Measurements from ENCODE around the gene ANP32A.

ANP32A gene

DNA sequence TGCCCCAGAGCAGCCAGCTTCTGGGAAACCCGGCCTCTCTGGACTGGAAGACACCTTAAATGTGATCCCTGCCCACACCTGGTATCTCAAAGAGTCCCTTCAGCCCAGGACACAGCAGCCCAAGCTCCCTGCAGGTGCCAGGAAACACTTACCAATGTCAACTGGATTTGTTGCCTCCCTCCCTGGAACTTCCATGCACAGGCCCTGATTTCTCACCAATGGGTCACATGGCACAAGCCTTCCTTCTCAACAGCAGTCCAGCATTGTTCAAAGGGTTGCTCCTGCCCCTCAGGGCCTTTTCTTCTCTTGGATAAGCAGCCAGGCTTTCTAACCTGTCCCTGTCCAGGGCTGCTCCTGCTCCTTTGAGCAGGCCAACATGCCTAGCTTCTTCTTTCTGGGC is 31.6 kb downstream of the ANP32A start:
- Histone ChIP-seq H3K4me3 (no peak overlapping the region), H3K27ac (peak overlapping the region in 12 of 21 experiments; percentile 4 to 74 (median 46))

DNA sequence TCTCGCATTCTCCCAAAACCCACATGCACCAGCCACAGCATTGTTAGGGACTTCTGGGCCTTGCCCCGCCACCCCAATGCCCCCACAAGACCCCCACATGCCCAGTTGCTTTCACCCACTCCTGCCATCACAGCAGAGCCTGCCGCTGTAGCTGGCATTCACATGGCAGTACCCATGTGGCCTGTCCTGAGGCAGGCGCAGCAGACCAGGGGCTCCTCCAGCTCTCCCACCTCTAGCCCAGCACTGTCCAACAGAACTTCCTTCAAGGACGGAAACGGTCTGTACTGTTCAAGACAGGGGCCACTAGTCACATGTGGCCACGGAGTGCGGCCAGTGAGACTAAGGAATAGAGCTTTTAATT is 32.5 kb downstream of the ANP32A start:
- no peak overlapping the region for H3K4me3 ChIP-seq
- H3K27ac ChIP-seq = peak overlapping the region in 2 of 21 experiments; percentile 20 to 38

GRCh38 chr15:68787609-68788263 is 33.0 kb downstream of the ANP32A start:
- Histone ChIP-seq H3K27ac (peak overlapping the region in 3 of 21 experiments; percentile 20 to 38 (median 30)), H3K4me3 (no peak overlapping the region)

GRCh38 chr15:68786753-68787152 is 33.9 kb downstream of the ANP32A start:
- H3K4me3 ChIP-seq = no peak overlapping the region
- H3K27ac ChIP-seq = no peak overlapping the region

DNA sequence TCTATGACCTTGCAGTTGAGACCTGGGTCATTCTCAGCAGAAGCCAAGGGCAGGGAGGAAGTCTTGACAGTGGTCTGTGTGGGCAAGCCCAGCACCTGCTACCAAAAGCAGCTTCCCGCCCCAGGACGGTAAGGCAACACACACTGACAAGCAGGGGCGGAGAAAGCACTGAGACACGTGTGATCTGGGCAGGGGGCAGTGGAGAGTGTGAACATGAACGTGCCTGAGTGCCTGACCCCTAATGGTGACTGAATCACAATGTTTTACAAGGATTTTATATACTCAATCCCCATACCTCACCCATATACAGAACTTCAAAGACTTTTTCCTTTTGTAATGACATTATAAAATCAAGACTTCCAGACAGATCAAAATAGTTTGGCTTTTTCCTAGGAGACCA is 35.2 kb downstream of the ANP32A start:
- Histone ChIP-seq H3K27ac (no peak overlapping the region), H3K4me3 (no peak overlapping the region)

DNA sequence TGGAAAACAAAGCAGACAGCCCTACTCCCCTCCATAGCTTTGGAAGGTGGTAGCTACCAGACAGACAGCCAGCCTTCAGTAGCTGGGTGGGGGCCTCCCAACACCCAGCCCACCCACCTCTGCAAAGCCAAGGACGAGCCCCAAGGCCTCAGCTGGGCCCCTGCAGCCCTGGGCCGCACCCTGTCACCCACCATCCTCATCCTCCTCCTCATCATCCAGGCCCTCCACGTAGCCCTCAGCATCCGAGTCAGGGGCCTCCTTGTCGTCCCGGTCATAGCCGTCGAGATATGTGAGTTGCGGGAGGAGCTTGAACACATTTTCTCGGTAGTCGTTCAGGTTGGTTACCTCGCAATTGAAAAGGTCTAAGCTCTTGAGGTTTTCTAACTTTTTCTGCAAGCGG is 36.5 kb downstream of the ANP32A start:
- Histone ChIP-seq H3K4me3 (no peak overlapping the region), H3K27ac (no peak overlapping the region)

DNA sequence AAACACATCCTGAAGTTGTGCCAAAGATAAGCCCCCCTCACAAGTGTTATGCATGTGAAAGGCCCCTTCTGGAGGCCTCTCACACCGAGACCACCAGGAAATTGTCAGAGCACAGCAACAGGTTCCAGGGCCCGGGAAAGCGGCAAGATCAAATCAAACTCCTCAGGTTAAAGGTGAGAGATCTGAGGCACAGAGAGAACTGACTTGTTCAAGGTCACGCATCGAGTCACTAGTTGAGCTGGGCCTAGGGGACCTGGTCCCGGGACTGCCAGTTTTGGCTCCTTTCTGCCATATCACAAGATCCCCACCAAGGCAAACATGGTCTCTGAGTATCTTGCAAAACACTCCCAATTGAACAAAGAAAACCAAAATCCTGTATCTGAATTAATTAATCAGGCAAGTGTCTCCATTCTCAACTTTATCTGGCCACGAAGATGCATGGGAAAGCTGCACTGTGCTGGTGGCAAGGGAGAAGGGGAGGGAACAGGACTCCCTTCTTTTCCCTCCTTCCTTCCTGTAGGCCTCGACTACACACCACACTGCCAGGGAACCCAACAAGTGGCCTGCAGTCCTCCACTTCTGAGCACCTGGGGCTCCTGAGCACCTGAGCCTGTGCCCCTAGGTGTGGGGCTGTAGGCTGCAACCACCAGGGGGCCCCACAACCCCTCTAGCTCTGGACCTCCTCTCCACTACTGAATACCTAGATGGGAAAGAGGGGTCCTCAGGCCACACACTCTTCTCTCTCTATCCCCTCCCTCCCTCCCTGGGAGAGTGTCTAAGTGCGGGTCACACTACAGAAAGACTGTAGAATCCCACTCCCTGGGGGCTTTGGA is 37.3 kb downstream of the ANP32A start:
- H3K4me3 ChIP-seq = no peak overlapping the region
- peak overlapping the region in 3 of 21 experiments; percentile 8 to 52 (median 11) for H3K27ac ChIP-seq

DNA sequence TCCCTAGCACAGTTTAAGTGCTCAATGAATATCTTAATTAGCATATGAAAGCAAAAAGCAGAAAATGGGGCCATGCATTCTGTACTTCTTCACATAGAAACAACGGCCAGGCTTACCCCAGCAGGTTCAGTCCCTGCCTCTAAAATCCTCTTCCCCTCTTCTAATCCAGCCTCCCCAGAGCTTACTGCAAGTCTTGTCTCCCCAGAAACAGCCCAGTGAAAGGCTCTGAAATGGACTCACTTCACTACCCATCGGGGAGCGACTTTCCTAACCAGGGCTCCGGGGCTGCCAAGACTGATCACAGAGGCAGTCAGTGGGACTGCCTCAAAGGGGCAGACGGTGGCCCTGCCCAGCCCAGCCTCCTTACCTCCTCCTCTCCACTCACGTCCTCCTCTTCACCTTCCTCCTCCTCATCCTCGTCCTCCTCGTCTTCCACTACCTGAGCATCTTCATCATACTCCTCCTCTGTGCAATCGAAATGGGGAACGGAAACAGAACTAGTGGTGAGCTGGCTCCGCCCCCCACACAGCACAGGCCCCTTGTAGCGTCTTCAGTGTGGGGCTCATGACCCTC is 38.0 kb downstream of the ANP32A start:
- Histone ChIP-seq H3K4me3 (no peak overlapping the region), H3K27ac (peak overlapping the region in 11 of 21 experiments; percentile 8 to 62 (median 37))

DNA sequence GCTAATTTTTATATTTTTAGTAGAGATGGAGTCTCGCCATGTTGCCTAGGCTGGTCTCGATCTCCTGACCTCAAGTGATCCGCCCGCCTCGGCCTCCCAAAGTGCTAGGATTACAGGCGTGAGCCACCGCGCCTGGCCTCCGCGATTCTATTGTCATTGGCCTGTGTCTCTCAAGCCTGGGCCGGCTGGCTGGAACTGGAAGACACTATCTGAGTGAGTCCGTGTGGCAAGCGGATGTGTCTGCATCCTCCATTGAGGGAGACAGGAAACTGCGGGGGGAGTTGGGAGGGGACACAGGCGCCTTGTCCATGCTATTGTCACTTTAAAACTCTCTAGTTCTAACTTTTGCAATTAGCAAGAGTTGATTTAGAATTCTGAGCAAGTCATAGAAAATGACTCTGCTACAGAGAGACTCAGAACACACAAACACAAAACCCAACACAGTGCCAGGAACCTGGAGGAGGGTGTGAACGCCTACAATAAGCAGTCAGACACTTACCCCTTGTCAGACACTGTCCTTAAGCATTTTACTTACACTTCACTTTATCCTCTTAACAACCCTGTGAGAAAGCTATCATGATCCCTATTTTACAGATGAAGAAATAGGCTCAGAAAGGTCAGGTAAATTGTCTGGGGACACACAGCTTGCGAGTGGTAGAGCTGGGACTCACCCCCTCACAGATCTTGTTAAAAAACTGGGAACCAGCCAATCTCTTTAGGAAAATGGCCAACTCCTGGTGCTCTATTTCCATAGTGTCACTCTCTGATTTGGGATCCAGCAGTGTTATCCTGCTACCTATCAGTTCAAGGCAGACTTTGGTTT is 38.7 kb downstream of the ANP32A start:
- Histone ChIP-seq H3K4me3 (no peak overlapping the region), H3K27ac (peak overlapping the region in 13 of 21 experiments; percentile 11 to 73 (median 44))

GRCh38 chr15:68781217-68781616 is 39.5 kb downstream of the ANP32A start:
- Histone ChIP-seq H3K4me3 (no peak overlapping the region), H3K27ac (peak overlapping the region in 10 of 21 experiments; percentile 21 to 73 (median 44))

- H3K4me3 ChIP-seq = no peak overlapping the region
- H3K27ac ChIP-seq = no peak overlapping the region
Measured at GRCh38 chr15:68778876-68779275, 41.8 kb downstream of the ANP32A start.

GRCh38 chr15:68776477-68777270 is 44.0 kb downstream of the ANP32A start:
- Histone ChIP-seq H3K27ac (peak overlapping the region in 3 of 21 experiments; percentile 30 to 53 (median 40)), H3K4me3 (no peak overlapping the region)

DNA sequence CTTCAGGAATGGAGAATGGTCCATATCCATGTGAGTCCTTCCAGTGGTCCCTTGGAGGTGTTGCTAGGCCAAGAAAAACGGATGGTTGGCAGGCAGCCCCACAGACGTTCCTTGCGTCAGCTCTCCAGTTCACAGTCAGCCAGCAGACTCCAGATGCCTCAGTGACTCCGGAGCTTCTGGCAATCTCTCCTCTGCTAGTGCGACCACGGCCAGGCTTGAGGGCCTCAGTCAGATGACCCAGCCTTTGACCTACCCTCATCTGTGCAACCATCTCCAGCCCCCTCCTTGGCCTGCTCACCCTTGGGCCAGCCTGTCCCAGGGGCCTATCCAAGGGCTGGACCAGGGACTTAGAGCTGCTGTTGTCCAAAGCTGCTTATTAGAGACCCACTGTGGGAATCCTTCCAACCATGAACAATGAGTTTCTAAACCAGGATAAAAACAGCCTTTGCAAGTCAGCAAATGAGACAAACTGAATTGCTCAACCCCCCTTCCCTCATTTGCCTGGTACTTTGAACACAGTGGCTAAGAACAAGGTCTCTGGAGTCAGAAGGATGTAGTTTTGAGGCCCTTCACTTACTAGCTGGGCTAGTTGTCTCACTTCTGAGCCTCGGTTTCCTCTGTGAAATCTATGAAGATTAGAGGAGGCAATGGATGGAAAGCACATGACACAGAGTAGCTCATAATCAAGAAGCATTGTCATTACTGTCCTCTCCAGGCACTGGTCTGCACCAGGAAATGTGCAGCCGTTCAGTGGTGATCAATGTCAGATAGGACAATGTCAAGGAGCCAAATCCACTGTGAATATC is 44.8 kb downstream of the ANP32A start:
- peak overlapping the region in 6 of 21 experiments; percentile 21 to 56 (median 44) for H3K27ac ChIP-seq
- no peak overlapping the region for H3K4me3 ChIP-seq

GRCh38 chr15:68775236-68775577 is 45.5 kb downstream of the ANP32A start:
- Histone ChIP-seq H3K4me3 (no peak overlapping the region), H3K27ac (peak overlapping the region in 7 of 21 experiments; percentile 14 to 56 (median 34))

GRCh38 chr15:68774521-68775235 is 46.0 kb downstream of the ANP32A start:
- H3K27ac ChIP-seq = peak overlapping the region in 5 of 21 experiments; percentile 9 to 39 (median 21)
- H3K4me3 ChIP-seq = no peak overlapping the region

DNA sequence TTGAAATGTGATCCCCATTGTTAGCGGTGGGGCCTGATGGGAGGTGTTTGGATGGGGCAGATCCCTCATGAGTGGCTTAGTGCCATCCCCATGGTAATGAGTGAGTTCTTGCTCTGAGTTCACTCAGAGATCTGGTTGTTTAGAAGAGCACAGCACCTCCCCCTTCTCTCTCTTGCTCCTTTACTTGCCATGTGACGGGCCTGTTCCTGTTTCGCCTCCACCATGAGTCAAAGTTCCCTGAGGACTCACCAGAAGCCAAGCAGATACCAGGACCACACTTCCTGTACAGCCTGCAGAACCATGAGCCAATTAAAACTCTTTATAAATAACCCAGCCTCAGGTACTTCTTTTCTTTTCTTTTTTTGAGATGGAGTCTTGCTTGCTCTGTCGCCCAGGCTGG is 46.6 kb downstream of the ANP32A start:
- H3K27ac ChIP-seq = no peak overlapping the region

GRCh38 chr15:68773036-68773435 is 47.7 kb downstream of the ANP32A start:
- Histone ChIP-seq H3K27ac (no peak overlapping the region), H3K4me3 (no peak overlapping the region)

More for the DNA sequence above, 46.6 kb downstream of the ANP32A start:
- H3K4me3 ChIP-seq = no peak overlapping the region

GRCh38 chr15:68770216-68770615 is 50.5 kb downstream of the ANP32A start:
- Histone ChIP-seq H3K4me3 (no peak overlapping the region), H3K27ac (no peak overlapping the region)
